Measurements from ENCODE around the gene MYH1. TPM values are rescaled to one million over a fixed set of nuclear protein-coding genes. Genes with fewer than 3 reads are reported as not detected.

Gene MYH1
- total and polyA plus RNA-seq, 8 donors = 0.05 to 0.20 TPM; not detected in 6

DNA sequence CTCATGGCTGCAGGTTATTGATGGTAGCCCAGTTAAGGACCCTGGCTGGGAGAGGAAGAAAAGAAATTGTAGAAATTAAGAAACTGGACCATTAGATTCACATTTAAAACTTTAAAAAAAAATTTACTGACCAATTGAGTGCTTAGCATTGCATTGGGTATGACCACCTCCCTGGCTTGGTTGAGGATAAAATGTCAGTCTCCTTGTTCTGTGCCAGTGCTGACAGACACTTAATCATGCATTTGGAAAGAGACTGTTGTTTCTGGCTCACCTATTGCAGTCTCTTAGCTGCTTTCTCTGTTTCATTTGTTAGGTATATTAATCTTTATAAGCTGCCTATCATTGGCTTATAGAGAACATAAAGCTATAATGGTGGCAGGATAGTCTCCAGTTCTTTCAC, 1.7 kb downstream of the MYH1 start:
- intact Hi-C loops (cut with DNase I) = no loop called here
- Histone ChIP-seq H3K9me3 (no peaks in the 10 kb centered on the region), H3K36me3 (no peaks in the 10 kb centered on the region), H3K4me1 (no peaks in the 10 kb centered on the region), H3K27me3 (peaks cover 0 to 5% of the 10 kb centered on the region in 2 donors), H3K27ac (no peak overlapping the region), H3K4me3 (no peak overlapping the region)
- no peak for DNase-seq
- ATAC-seq = no peak
- TF ChIP-seq, protein P1, sequence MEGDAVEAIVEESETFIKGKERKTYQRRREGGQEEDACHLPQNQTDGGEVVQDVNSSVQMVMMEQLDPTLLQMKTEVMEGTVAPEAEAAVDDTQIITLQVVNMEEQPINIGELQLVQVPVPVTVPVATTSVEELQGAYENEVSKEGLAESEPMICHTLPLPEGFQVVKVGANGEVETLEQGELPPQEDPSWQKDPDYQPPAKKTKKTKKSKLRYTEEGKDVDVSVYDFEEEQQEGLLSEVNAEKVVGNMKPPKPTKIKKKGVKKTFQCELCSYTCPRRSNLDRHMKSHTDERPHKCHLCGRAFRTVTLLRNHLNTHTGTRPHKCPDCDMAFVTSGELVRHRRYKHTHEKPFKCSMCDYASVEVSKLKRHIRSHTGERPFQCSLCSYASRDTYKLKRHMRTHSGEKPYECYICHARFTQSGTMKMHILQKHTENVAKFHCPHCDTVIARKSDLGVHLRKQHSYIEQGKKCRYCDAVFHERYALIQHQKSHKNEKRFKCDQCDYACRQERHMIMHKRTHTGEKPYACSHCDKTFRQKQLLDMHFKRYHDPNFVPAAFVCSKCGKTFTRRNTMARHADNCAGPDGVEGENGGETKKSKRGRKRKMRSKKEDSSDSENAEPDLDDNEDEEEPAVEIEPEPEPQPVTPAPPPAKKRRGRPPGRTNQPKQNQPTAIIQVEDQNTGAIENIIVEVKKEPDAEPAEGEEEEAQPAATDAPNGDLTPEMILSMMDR (IDR thresholded peaks at IDR 0.05) = no peak

DNA sequence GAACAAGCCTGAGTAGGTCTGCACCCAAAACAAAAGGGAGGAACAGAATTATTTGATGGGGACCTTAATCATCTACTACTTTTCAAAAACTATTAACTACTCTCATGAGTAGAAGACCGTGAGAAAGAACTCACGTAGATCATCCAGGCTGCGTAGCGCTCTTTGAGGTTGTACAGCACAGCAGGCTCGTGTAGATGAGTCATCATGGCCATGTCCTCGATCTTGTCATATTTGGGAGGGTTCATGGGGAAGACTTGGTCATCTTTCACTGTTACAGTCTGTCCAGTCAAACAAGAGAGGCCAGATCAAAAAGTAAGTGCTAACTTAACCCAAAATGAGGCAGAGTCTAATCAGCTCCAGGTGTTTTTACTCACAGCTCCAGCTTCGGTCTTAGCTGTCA, 2.3 kb downstream of the MYH1 start:
- peaks cover 0 to 5% of the 10 kb centered on the region in 2 donors for H3K27me3 ChIP-seq
- H3K27ac ChIP-seq = no peak overlapping the region
- no peaks in the 10 kb centered on the region for H3K9me3 ChIP-seq
- no peaks in the 10 kb centered on the region for H3K36me3 ChIP-seq
- ATAC-seq = no peak
- TF ChIP-seq, protein P1 (IDR thresholded peaks at IDR 0.05) = no peak
- no peaks in the 10 kb centered on the region for H3K4me1 ChIP-seq
- no peak for DNase-seq
- H3K4me3 ChIP-seq = no peak overlapping the region
- intact Hi-C loops (cut with DNase I) = no loop called here

DNA sequence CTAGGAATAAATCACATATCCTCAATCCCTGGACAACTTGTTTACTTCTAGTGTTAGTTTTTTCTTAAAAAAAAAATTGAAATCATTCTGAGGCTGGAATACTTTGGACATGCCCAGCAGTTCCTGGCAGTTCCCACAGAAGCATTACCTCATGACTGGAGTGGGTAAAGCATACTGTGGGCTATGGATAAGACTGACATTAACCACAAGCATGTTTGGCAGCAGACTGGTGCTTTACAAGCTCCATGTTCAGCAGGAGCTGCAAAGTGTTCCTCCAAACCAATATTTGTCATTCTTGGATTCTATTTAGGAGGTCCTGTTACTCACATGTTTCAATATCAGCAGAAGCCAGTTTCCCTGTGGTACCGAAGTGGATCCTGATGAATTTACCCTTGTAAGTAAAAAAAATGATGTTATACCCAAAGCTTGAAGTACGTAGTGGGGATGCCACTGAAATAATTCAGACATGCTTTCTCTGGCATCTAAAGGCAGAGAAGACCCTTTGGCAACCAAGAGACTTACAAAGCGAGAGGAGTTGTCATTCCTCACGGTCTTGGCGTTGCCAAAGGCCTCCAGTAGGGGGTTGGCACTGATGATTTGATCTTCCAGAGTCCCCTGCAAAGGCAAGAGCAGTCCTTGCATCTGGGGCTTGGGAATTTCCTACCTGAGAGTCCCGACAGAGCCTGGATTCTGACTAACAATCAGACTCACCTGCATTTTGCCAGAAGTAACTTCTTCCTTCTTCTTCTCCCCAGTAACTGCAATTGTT, 4.9 kb downstream of the MYH1 start:
- Histone ChIP-seq H3K9me3 (no peaks in the 10 kb centered on the region), H3K27ac (no peak overlapping the region), H3K4me1 (no peaks in the 10 kb centered on the region), H3K4me3 (no peak overlapping the region), H3K36me3 (no peaks in the 10 kb centered on the region), H3K27me3 (peaks cover 0 to 5% of the 10 kb centered on the region in 2 donors)
- intact Hi-C loops (cut with DNase I) = no loop called here
- TF ChIP-seq, protein P1 (IDR thresholded peaks at IDR 0.05) = no peak
- ATAC-seq (no peak), DNase-seq (no peak)

DNA sequence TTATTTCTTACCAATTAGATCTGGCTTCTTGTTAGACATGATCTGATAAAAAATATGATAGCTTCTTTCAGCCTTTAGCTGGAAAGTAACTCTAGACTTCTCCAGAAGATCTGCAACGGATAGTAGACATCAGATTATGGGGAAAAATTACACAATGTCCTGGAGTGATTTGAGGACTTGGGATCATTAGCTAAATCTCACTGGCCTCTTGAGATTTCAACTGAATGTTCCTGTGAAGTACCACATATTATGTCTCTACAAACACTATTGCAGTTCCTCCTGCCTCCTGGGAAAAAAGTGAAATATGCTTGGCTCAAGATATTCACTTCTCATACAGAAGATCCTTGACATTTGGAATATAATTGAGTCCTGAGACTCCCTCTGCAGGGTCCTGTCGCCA, 5.5 kb downstream of the MYH1 start:
- no peaks in the 10 kb centered on the region for H3K4me1 ChIP-seq
- H3K27me3 ChIP-seq = peaks cover 0 to 5% of the 10 kb centered on the region in 2 donors
- intact Hi-C loops (cut with DNase I) = no loop called here
- H3K27ac ChIP-seq = no peak overlapping the region
- TF ChIP-seq, protein P1 (IDR thresholded peaks at IDR 0.05) = no peak
- ATAC-seq (no peak), DNase-seq (no peak)
- H3K9me3 ChIP-seq = no peaks in the 10 kb centered on the region
- H3K4me3 ChIP-seq = no peak overlapping the region
- H3K36me3 ChIP-seq = no peaks in the 10 kb centered on the region

- no peak for ATAC-seq
- intact Hi-C loops (cut with DNase I) = no loop called here
- no peak for DNase-seq
- H3K4me3 ChIP-seq = no peak overlapping the region
- no peaks in the 10 kb centered on the region for H3K4me1 ChIP-seq
- TF ChIP-seq, protein P1 (IDR thresholded peaks at IDR 0.05) = no peak
- H3K9me3 ChIP-seq = no peaks in the 10 kb centered on the region
- no peaks in the 10 kb centered on the region for H3K27me3 ChIP-seq
- H3K27ac ChIP-seq = no peak overlapping the region
- H3K36me3 ChIP-seq = no peaks in the 10 kb centered on the region
Observed at GRCh38 chr17:10499950-10500349, 18.4 kb downstream of the MYH1 start.

Measured in left lung (tissue), 10 donors.